AG10803 (cell line): ENCODE measurements around the gene MRGPRX3.

ENCODE experiments used
- DNase-seq: peaks from one replicate; pipeline ENCODE4 v3.0.0; 2010; ENCODE audit warnings: low read depth
- H3K4me3 ChIP-seq: 2 replicates; pipeline ENCODE4 v1.5.1; 2011; ENCODE audit warnings: mild to moderate bottlenecking, low read length, control low read depth
- TF ChIP-seq, protein P1 (sequence below): conservative IDR thresholded peaks from 2 replicates; pipeline ENCODE4 v1.5.1; 2011; ENCODE audit warnings: mild to moderate bottlenecking, low read length, control low read depth, inconsistent platforms

MRGPRX3 gene

GRCh38 chr11:18137186-18137800, 4.9 kb downstream of the MRGPRX3 start:
- H3K4me3 ChIP-seq, result no peak overlapping the region
- TF ChIP-seq, protein P1, sequence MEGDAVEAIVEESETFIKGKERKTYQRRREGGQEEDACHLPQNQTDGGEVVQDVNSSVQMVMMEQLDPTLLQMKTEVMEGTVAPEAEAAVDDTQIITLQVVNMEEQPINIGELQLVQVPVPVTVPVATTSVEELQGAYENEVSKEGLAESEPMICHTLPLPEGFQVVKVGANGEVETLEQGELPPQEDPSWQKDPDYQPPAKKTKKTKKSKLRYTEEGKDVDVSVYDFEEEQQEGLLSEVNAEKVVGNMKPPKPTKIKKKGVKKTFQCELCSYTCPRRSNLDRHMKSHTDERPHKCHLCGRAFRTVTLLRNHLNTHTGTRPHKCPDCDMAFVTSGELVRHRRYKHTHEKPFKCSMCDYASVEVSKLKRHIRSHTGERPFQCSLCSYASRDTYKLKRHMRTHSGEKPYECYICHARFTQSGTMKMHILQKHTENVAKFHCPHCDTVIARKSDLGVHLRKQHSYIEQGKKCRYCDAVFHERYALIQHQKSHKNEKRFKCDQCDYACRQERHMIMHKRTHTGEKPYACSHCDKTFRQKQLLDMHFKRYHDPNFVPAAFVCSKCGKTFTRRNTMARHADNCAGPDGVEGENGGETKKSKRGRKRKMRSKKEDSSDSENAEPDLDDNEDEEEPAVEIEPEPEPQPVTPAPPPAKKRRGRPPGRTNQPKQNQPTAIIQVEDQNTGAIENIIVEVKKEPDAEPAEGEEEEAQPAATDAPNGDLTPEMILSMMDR, result no peak
- no peak for DNase-seq

DNA sequence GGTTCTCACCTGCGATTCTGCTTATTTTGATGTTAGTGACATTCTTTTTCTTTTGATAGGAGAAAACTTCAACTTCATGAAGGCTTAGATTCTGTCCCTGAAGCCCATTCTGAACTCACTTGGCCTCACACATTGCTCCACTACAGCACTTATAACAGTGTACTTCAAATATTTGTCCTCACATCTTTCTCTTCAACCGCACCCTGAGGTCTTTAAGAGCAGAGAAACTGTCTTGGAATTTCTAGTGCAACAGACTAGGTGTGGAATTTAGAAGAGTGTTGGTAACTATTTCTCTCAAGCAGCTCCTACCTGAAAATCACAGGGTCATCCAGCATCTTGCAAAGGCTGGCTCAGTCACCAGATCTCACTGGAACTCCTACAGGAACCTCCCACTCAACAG, 7.8 kb downstream of the MRGPRX3 start:
- no peak for DNase-seq
- no peak overlapping the region for H3K4me3 ChIP-seq
- TF ChIP-seq, protein P1, result no peak

- TF ChIP-seq, protein P1, result no peak
- H3K4me3 ChIP-seq, result no peak overlapping the region
- DNase-seq, result peak; percentile 2
Measured at GRCh38 chr11:18144243-18144642, 11.9 kb downstream of the MRGPRX3 start.

DNA sequence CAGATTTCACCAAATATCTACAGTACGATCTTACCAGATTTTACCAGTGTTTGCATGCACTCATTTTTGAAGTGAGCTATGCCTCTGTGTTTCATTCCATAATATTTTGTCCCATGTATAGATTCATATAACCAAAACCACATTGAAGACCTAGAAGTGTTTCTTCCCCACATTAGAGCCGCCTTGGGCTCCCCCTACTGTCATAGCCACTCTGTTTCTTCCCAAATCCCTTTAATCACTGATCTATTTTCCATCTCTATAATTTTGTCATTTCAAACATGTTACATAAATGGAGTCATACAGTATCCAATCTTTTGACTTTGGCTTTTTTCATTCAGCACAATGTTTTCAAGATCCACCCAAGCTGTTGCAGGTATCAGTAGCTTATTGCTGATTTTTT, 12.7 kb downstream of the MRGPRX3 start:
- no peak overlapping the region for H3K4me3 ChIP-seq
- TF ChIP-seq, protein P1, result 0 out of 2 replicates have a peak, but pooled peaks have one; percentile 11
- no peak for DNase-seq

- H3K4me3 ChIP-seq, result no peak overlapping the region
- DNase-seq, result no peak
- TF ChIP-seq, protein P1, result no peak
Measured at GRCh38 chr11:18145837-18146236, 13.5 kb downstream of the MRGPRX3 start.

GRCh38 chr11:18151581-18151980, 19.2 kb downstream of the MRGPRX3 start:
- H3K4me3 ChIP-seq, result no peak overlapping the region
- TF ChIP-seq, protein P1, result no peak
- DNase-seq, result no peak

GRCh38 chr11:18168372-18168771, 36.0 kb downstream of the MRGPRX3 start:
- H3K4me3 ChIP-seq, result no peak overlapping the region
- TF ChIP-seq, protein P1, result no peak
- DNase-seq, result no peak
